ENCODE measurements around the gene ABLIM3. TPM values are rescaled to one million over a fixed set of nuclear protein-coding genes. Genes with fewer than 3 reads are reported as not detected.

Gene ABLIM3
- total and polyA plus RNA-seq, 12 donors, result 1.6 to 27.6 (median 12.9) TPM

DNA sequence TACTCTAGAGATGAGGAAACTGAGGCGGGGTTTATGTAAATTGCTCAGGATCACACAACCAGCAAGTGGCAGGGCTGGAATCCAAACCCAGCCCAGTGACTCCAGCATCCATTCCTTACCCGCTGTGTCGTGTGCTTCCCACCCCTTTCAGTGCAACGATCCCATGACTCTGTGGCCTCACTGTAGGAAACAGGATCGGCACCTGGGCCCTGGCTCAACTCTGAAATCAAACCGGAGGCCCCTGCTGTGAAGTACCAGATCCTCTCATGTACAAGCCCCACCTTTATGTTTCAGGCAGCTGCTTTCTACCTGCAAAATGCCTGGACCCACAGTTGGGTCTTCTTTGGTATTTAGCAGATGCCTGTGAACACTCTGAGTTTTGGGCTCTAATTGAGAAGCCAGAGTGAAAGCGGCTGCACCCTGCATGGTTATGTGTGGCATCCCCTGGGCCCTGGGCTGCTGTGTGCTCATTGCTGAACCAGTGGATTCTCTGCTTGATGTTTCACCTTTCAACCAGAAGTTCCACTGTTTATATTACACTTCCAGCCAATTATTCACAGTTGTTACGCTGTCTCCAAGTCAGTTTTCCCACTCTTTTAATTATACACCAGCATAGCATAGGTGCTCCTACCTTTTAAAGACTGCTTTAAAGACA is 36.7 kb downstream of the ABLIM3 start:
- DNase-seq, result no peak
- WGBS, 4 donors, result 78 to 90% (median 84%) methylated on average over 8 of the region's 8 CpGs
- peaks cover 0 to 14% of the 10 kb centered on the region in 2 donors for H3K4me1 ChIP-seq (replicated peaks in 1 of 2)
- H3K4me3 ChIP-seq, result no peak overlapping the region
- H3K9me3 ChIP-seq (replicated peaks in 1 of 3), result no peaks in the 10 kb centered on the region
- intact Hi-C loops (cut with DNase I), result no loop called here
- H3K27me3 ChIP-seq, result no peaks in the 10 kb centered on the region
- H3K36me3 ChIP-seq (replicated peaks in 1 of 2), result no peaks in the 10 kb centered on the region
- no peak overlapping the region for H3K27ac ChIP-seq
- no peak for TF ChIP-seq POLR2A (IDR thresholded peaks at IDR 0.05)
- TF ChIP-seq, protein P1, sequence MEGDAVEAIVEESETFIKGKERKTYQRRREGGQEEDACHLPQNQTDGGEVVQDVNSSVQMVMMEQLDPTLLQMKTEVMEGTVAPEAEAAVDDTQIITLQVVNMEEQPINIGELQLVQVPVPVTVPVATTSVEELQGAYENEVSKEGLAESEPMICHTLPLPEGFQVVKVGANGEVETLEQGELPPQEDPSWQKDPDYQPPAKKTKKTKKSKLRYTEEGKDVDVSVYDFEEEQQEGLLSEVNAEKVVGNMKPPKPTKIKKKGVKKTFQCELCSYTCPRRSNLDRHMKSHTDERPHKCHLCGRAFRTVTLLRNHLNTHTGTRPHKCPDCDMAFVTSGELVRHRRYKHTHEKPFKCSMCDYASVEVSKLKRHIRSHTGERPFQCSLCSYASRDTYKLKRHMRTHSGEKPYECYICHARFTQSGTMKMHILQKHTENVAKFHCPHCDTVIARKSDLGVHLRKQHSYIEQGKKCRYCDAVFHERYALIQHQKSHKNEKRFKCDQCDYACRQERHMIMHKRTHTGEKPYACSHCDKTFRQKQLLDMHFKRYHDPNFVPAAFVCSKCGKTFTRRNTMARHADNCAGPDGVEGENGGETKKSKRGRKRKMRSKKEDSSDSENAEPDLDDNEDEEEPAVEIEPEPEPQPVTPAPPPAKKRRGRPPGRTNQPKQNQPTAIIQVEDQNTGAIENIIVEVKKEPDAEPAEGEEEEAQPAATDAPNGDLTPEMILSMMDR (IDR thresholded peaks at IDR 0.05), result no peak

DNA sequence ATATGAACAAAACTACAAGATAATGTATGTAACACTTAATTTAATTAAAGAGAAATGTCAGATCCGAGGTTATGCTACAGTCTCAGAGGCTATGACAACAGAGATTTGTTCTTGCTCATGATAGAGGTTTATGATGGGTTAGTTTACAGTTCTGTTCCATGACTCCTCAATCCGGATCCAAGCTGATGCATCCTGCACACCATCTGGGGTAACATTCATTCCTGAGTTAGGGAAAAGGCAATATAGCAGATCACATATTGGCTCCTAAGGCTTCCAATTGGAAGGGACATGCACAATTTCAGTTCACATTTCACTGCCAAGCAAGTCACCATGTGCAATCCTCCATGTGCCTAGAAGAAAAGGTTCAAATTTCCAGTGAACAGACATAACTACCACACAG is 40.4 kb downstream of the ABLIM3 start:
- no peak for DNase-seq
- Histone ChIP-seq H3K9me3 (replicated peaks in 1 of 3) (no peaks in the 10 kb centered on the region), H3K27ac (no peak overlapping the region), H3K36me3 (replicated peaks in 1 of 2) (no peaks in the 10 kb centered on the region), H3K27me3 (no peaks in the 10 kb centered on the region), H3K4me3 (no peak overlapping the region), H3K4me1 (replicated peaks in 1 of 2) (no peaks in the 10 kb centered on the region)
- intact Hi-C loops (cut with DNase I), result no loop called here
- TF ChIP-seq, protein P1 (IDR thresholded peaks at IDR 0.05), result no peak
- TF ChIP-seq POLR2A (IDR thresholded peaks at IDR 0.05), result no peak
- WGBS, 4 donors, result 74 to 93% (median 86%) methylated on average over 2 of the region's 2 CpGs

GRCh38 chr5:149182241-149182640 is 40.9 kb downstream of the ABLIM3 start:
- WGBS, 4 donors, result 56 to 84% (median 66%) methylated on average over 1 of the region's 1 CpG

GRCh38 chr5:149185067-149185466 is 43.8 kb downstream of the ABLIM3 start:
- no peak for DNase-seq
- WGBS, 4 donors, result 87 to 95% (median 91%) methylated on average over 3 of the region's 3 CpGs
- TF ChIP-seq, protein P1 (IDR thresholded peaks at IDR 0.05), result no peak
- TF ChIP-seq POLR2A (IDR thresholded peaks at IDR 0.05), result no peak
- H3K4me3 ChIP-seq, result no peak overlapping the region
- H3K9me3 ChIP-seq (replicated peaks in 1 of 3), result no peaks in the 10 kb centered on the region
- intact Hi-C loops (cut with DNase I), result no loop called here
- H3K36me3 ChIP-seq (replicated peaks in 1 of 2), result no peaks in the 10 kb centered on the region
- no peaks in the 10 kb centered on the region for H3K4me1 ChIP-seq (replicated peaks in 1 of 2)
- no peak overlapping the region for H3K27ac ChIP-seq
- no peaks in the 10 kb centered on the region for H3K27me3 ChIP-seq

More at GRCh38 chr5:149182241-149182640, 40.9 kb downstream of the ABLIM3 start:
- Histone ChIP-seq H3K27me3 (no peaks in the 10 kb centered on the region), H3K4me1 (replicated peaks in 1 of 2) (no peaks in the 10 kb centered on the region), H3K27ac (no peak overlapping the region), H3K9me3 (replicated peaks in 1 of 3) (no peaks in the 10 kb centered on the region), H3K4me3 (no peak overlapping the region), H3K36me3 (replicated peaks in 1 of 2) (no peaks in the 10 kb centered on the region)
- TF ChIP-seq, protein P1 (IDR thresholded peaks at IDR 0.05), result no peak
- TF ChIP-seq POLR2A (IDR thresholded peaks at IDR 0.05), result no peak
- intact Hi-C loops (cut with DNase I), result no loop called here
- no peak for DNase-seq

Measured in adrenal gland (tissue), 12 donors.